HT1080 (cell line): Measurements from ENCODE around the gene ZSWIM3. TPM values are rescaled to one million over a fixed set of nuclear protein-coding genes. Genes with fewer than 3 reads are reported as not detected.

Experiments
- DNase-seq: peaks from one replicate; pipeline ENCODE4 v3.0.0-alpha.2; 2015; ENCODE audit warnings: low read depth
- total RNA-seq: library from RNA; depleted of rRNA; stranded (reverse); fragments of >200 nt; shearing (Covaris generic); gene quantifications from 2 replicates; pipeline ENCODE4 v1.2.3, GENCODE V29; 2014; rRNA removed

ZSWIM3 gene
- total RNA-seq, 1 experiment from 2014 or later = 6.0 TPM

DNA sequence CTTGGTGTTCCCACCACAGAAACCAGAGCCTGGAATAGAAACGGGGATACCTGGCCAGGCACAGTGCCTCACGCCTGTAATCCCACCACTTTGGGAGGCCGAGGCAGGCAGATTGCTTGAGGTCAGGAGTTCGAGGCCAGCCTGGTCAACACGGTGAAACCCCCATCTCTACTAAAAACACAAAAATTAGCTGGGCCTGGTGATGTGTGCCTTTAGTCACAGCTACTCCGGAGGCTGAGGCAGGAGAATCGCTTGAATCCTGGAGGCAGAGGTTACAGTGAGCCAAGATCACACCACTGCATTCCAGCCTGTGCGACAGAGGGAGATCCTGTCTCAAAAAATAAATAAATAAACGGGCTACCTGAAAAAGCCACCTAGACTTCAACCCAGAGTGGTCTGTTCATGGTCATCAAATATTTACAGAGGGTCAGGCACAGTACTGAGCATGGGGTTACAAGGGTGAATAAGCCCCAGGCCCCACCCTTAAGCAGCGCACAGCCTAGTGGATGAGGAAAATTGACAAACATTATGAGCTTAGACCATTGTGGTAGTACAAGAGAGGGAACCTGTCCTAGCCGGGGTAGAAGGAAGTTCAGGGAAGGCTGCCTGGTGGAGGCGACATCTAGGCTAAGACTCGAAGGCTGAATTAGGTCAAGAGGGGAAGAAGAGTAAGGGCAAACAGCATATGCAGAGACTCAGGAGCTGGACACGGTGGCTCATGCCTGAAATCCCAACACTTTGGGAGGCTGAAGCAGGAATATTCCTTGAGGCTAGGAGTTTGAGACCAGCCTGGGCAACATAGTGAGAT is 69.9 kb downstream of the ZSWIM3 start:
- DNase-seq = no peak

Other genes with a start within 250 kb of the ZSWIM3 start
- not detected in 2 replicates for gene WFDC10A, start 227.9 kb upstream of the ZSWIM3 start, total RNA-seq
- gene WFDC9, start 226.3 kb upstream of the ZSWIM3 start, total RNA-seq = not detected in 2 replicates
- not detected in 2 replicates for gene WFDC11, start 187.4 kb upstream of the ZSWIM3 start, total RNA-seq
- gene WFDC13, start 155.6 kb upstream of the ZSWIM3 start, total RNA-seq = not detected in 2 replicates
- 0.39 and 0.77 TPM in 2 replicates for gene WFDC10B, start 152.6 kb upstream of the ZSWIM3 start, total RNA-seq
- not detected in 2 replicates for gene SPINT4, start 135.3 kb upstream of the ZSWIM3 start, total RNA-seq
- 0.31 and 3.1 TPM in 2 replicates for gene WFDC3, start 65.7 kb upstream of the ZSWIM3 start, total RNA-seq
- gene DNTTIP1, start 65.7 kb upstream of the ZSWIM3 start, total RNA-seq = 63.7 and 101 TPM in 2 replicates
- gene UBE2C, start 45.0 kb upstream of the ZSWIM3 start, total RNA-seq = 287 and 392 TPM in 2 replicates
- not detected in 2 replicates for gene TNNC2, start 30.3 kb upstream of the ZSWIM3 start, total RNA-seq
- gene SNX21, start 23.8 kb upstream of the ZSWIM3 start, total RNA-seq = 38.5 and 39.6 TPM in 2 replicates
- gene ACOT8, start 222 bp upstream of the ZSWIM3 start, total RNA-seq = 38.3 and 43.1 TPM in 2 replicates
- 8.1 and 13.8 TPM in 2 replicates for gene ZSWIM1, start 23.6 kb downstream of the ZSWIM3 start, total RNA-seq
- gene SPATA25, start 30.0 kb downstream of the ZSWIM3 start, total RNA-seq = 0.33 and 0.34 TPM in 2 replicates
- gene NEURL2, start 33.6 kb downstream of the ZSWIM3 start, total RNA-seq = 1.3 and 2.1 TPM in 2 replicates
- 84.1 and 115 TPM in 2 replicates for gene CTSA, start 33.7 kb downstream of the ZSWIM3 start, total RNA-seq
- gene PLTP, start 54.5 kb downstream of the ZSWIM3 start, total RNA-seq = 0.16 TPM in 1 of 2 replicates, not detected in the other
- 12.4 and 17.7 TPM in 2 replicates for gene PCIF1, start 77.1 kb downstream of the ZSWIM3 start, total RNA-seq
- 13.6 and 18.0 TPM in 2 replicates for gene ZNF335, start 114.6 kb downstream of the ZSWIM3 start, total RNA-seq
- gene MMP9, start 151.3 kb downstream of the ZSWIM3 start, total RNA-seq = 19.4 and 24.4 TPM in 2 replicates
- gene SLC12A5, start 171.6 kb downstream of the ZSWIM3 start, total RNA-seq = 1.3 and 5.1 TPM in 2 replicates
- gene NCOA5, start 232.3 kb downstream of the ZSWIM3 start, total RNA-seq = 20.4 and 24.7 TPM in 2 replicates